Hepatocyte (in vitro differentiated cells): Measurements from ENCODE around the gene C3orf20.

Source experiments
- CTCF ChIP-seq: fragments of 200-600 bp; sonication (generic); IDR thresholded peaks from 2 replicates; pipeline ENCODE4 v1.5.1; 2016; ENCODE audit warnings: antibody characterized with exemption, mild to moderate bottlenecking; ENCODE audit not compliant: poor library complexity
- EZH2 ChIP-seq: fragments of 200-600 bp; sonication (generic); IDR thresholded peaks from 2 replicates; pipeline ENCODE4 v1.6.1; 2016; ENCODE audit warnings: antibody characterized with exemption, mild to moderate bottlenecking, borderline replicate concordance
- EZH2phosphoT487 ChIP-seq: fragments of 200-600 bp; sonication (generic); IDR thresholded peaks from one replicate; pipeline ENCODE4 v1.6.1; 2018; ENCODE audit warnings: antibody characterized with exemption, mild to moderate bottlenecking, low read depth, moderate library complexity; ENCODE audit not compliant: unreplicated experiment, severe bottlenecking

DNA sequence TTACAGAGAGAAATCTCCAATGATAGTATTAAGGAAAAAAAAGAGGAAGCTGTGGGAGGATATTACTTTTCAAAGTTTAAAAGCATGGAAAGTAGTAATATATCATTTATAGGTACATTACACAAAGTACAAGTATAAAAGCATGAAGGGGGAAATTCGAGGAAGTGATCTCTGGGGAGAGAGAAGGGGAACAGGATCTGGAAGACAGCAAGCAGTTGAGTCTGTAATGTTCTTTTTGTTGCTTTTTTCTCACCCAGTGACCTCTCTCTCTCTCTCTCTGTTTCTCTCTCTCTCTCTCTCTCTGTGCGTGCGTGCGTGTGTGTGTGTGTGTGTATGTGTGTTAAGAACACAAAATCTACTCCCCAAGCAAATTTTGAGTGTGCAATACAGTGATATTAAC is 10.2 kb downstream of the C3orf20 start:
- no peak for TF ChIP-seq EZH2
- no peak for TF ChIP-seq CTCF
- no peak for TF ChIP-seq EZH2phosphoT487
